ENCODE data around the gene ZNF714.

- TF ChIP-seq GATA2 (IDR thresholded peaks at IDR 0.05; ENCODE audit: low read depth, low read length) = no peak
- no peak for TF ChIP-seq GATA3 (IDR thresholded peaks at IDR 0.05; ENCODE audit: low read depth, low read length)
These were observed 47.1 kb downstream of the ZNF714 start for GRCh38 chr19:21128901-21129698.

Data from SH-SY5Y (cell line).